H54 (cell line): ENCODE measurements around the gene ZNF277.
A peak's percentile ranks its signal among the peaks of the same experiment; 100 is the strongest.
"Not testable (repeated sequence)": the region's sequence is repeated elsewhere in the genome, so short reads cannot be mapped to it uniquely, and the experiment has no call there.

Experiments used
- DNase-seq: peaks from one replicate; pipeline ENCODE4 v3.0.0; 2011; ENCODE audit warnings: low spot score, mixed read lengths; ENCODE audit not compliant: insufficient read length
- FAIRE-seq: peaks from 3 replicates; lab custom pipeline; 2011; peaks lifted over from hg19 to GRCh38; lab: Jason Lieb, UNC
- POLR2A ChIP-seq: IDR thresholded peaks from 2 replicates; pipeline ENCODE4 v1.6.1; 2011; ENCODE audit warnings: low read depth, mild to moderate bottlenecking, low read length

The ZNF277 gene

GRCh38 chr7:112236597-112236996 lies 30.1 kb downstream of the ZNF277 start:
- no peak for DNase-seq
- TF ChIP-seq POLR2A: no peak
- FAIRE-seq: no peak

GRCh38 chr7:112238330-112238729 lies 31.8 kb downstream of the ZNF277 start:
- FAIRE-seq (peak; percentile 53), DNase-seq (no peak)
- no peak for TF ChIP-seq POLR2A

GRCh38 chr7:112238852-112239610 lies 32.5 kb downstream of the ZNF277 start:
- DNase-seq (peak; percentile 31), FAIRE-seq (peak; percentile 99)
- TF ChIP-seq POLR2A: no peak

- no peak for DNase-seq
- no peak for TF ChIP-seq POLR2A
- no peak for FAIRE-seq
Measured at GRCh38 chr7:112248598-112248997, 42.1 kb downstream of the ZNF277 start.

GRCh38 chr7:112249967-112250366 lies 43.5 kb downstream of the ZNF277 start:
- not testable (repeated sequence) for DNase-seq, FAIRE-seq

- no peak for TF ChIP-seq POLR2A
- DNase-seq (no peak), FAIRE-seq (no peak)
Measured at GRCh38 chr7:112252141-112252540, 45.6 kb downstream of the ZNF277 start.

GRCh38 chr7:112252691-112253090 lies 46.2 kb downstream of the ZNF277 start:
- TF ChIP-seq POLR2A: no peak
- FAIRE-seq: no peak
- DNase-seq: no peak

- FAIRE-seq: peak; percentile 72
- no peak for DNase-seq
- TF ChIP-seq POLR2A: no peak
Measured at GRCh38 chr7:112254156-112254555, 47.7 kb downstream of the ZNF277 start.

- FAIRE-seq (no peak), DNase-seq (no peak)
- TF ChIP-seq POLR2A: no peak
Measured at GRCh38 chr7:112254709-112255387, 48.4 kb downstream of the ZNF277 start.

GRCh38 chr7:112255388-112255720 lies 48.9 kb downstream of the ZNF277 start:
- FAIRE-seq: no peak
- DNase-seq: no peak
- no peak for TF ChIP-seq POLR2A

GRCh38 chr7:112257073-112257472 lies 50.6 kb downstream of the ZNF277 start:
- DNase-seq: no peak
- no peak for TF ChIP-seq POLR2A
- no peak for FAIRE-seq

- FAIRE-seq (no peak), DNase-seq (no peak)
- TF ChIP-seq POLR2A: no peak
Measured at GRCh38 chr7:112260911-112261310, 54.4 kb downstream of the ZNF277 start.

- DNase-seq (no peak), FAIRE-seq (no peak)
- no peak for TF ChIP-seq POLR2A
Measured at GRCh38 chr7:112262036-112262435, 55.5 kb downstream of the ZNF277 start.

- no peak for DNase-seq
- FAIRE-seq: peak; percentile 23
- TF ChIP-seq POLR2A: no peak
Measured at GRCh38 chr7:112262855-112263487, 56.5 kb downstream of the ZNF277 start.

GRCh38 chr7:112263519-112263918 lies 57.0 kb downstream of the ZNF277 start:
- no peak for TF ChIP-seq POLR2A
- DNase-seq (no peak), FAIRE-seq (no peak)
